GM18499 (cell line): Measurements from ENCODE around the gene BST1.

ENCODE experiments used
- ATAC-seq: cut with Tn5 transposase; IDR thresholded peaks from one replicate; pipeline ENCODE4 v1.9.1; 2021; ENCODE audit warnings: moderate number of reproducible peaks; ENCODE audit not compliant: insufficient read depth, unreplicated experiment

Gene BST1

GRCh38 chr4:15675356-15675755 is 27.5 kb upstream of the BST1 start:
- ATAC-seq, result no peak

- no peak for ATAC-seq
Observed at GRCh38 chr4:15676039-15676438, 26.8 kb upstream of the BST1 start.

DNA sequence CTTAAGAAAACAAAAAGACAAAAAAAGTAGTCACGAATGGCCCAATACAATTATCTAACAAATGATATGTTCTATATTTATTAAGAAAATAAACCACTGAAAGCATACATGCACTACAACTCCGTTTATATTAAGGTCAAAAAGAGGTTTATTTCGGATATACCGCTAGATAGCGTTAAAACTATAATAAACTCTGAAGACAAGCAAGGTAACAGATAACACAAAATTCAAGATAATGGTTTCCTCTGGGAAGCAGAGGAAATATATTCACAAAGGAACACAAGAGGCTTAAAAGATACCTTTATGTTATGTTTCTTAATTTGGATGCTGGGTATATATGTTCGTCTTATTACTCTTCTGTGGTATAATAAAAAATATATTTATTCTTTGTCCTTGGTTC is 26.0 kb upstream of the BST1 start:
- ATAC-seq, result no peak

GRCh38 chr4:15677507-15677988 is 25.3 kb upstream of the BST1 start:
- ATAC-seq, result no peak

- ATAC-seq, result no peak
Observed at GRCh38 chr4:15681067-15681371, 21.8 kb upstream of the BST1 start.

GRCh38 chr4:15681372-15682241 is 21.3 kb upstream of the BST1 start, which contains the start of gene FAM200B:
TSS of gene FAM200B (plus strand) at chr4:15681827. CDS start at chr4:15686978, 5,151 bp downstream.
- peak; percentile 77 for ATAC-seq

GRCh38 chr4:15682242-15683142 is 20.4 kb upstream of the BST1 start:
- peak; percentile 7 for ATAC-seq

DNA sequence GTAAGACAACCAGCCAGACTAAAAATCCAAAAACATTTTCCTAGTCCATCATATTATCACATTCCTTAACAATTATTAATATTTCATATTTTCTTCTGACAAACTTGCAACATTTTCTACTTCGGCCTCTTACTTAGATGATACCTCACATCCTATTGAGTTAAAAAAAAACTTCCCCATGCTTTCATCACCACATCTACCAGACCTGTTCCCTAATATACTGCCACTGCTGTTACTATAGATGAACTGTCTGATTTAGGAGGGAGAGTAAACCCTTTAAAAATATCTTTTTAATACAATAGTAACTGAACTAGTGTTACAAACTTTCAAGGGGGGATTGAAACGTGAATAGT is 19.7 kb upstream of the BST1 start:
- no peak for ATAC-seq

DNA sequence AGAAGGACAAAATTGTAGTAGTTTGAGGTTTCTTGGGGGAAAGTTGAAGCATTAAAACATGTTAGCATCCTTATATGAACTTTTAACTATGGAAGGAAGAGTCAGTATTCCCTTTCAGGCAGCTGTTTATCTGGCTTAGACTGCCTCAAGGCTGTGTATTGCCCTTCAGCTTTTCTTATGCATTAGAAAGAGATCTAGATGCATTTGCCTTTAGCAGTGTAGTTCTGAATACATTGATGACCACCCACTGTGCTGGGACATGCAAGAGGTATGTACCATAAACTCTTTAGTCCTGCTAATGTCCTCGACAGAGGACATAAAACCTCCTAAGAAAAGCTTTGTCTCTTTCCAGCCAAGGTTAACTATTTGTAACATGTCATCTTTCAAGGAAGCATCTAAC is 18.4 kb upstream of the BST1 start:
- no peak for ATAC-seq

- ATAC-seq, result no peak
Observed at GRCh38 chr4:15688051-15688450, 14.8 kb upstream of the BST1 start.

GRCh38 chr4:15689540-15689939 is 13.3 kb upstream of the BST1 start:
- no peak for ATAC-seq

GRCh38 chr4:15690020-15690809 is 12.7 kb upstream of the BST1 start:
- no peak for ATAC-seq

DNA sequence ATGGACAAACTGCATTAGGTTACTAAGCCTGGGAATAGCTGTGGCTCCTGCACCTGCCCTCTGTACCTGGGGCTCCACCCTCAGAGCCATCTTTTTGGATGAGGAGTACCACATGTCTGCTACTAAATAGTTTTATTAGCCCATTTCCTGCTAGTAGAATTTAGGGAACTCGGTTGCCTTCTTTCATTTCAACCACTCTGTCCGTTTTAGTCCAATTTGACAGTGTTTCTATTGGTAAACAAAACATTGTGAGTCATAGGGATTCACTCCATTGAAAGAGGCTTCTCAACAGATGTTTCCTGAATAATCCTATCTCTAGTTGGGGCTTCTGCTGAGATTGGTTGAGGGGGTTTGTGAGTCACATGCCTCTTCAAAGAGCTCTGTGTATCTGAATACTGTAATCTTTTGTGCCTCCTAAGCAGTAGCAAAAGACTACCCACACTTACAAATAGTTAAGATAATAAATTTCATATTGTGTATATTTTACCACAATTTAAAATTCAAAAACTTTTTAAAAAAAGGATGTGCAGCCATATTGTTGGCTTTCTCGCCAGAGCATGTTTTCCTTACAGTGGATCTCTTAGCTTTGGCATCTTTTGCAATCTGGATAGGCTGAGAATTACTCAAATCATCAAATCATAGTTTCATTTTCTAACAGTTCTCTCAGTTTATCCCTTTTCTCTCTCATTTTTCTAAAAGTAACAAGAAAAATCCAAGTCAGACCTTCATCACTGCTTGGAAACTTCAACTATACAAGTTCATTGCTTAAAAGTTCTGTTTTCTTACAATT is 11.3 kb upstream of the BST1 start:
- ATAC-seq, result no peak

- no peak for ATAC-seq
Observed at GRCh38 chr4:15692602-15693001, 10.3 kb upstream of the BST1 start.

- ATAC-seq, result no peak
Observed at GRCh38 chr4:15694431-15694830, 8.4 kb upstream of the BST1 start.

DNA sequence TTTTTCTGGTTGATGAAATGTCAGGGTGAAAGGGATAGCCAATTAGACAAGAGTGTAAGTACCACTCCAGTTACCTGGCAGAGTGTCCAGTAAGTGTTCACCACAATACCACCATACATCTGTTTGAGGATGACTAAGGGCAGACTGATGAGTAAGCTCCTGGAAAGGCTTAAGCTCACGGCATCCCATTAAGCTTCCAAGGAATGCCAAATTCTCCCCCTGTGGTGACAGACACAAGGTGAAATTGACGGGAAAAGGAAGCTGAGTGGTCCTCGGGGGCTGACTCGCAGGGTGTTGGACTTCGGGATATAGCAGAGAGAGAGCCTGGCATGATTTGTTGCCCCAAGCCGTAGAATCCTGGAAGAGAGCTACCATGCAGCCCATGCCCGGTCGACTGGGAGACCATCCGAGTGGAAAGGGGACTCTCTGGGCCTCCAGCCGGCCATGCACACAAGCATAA is 7.6 kb upstream of the BST1 start:
- ATAC-seq, result no peak

GRCh38 chr4:15695729-15696128 is 7.1 kb upstream of the BST1 start:
- ATAC-seq, result no peak

DNA sequence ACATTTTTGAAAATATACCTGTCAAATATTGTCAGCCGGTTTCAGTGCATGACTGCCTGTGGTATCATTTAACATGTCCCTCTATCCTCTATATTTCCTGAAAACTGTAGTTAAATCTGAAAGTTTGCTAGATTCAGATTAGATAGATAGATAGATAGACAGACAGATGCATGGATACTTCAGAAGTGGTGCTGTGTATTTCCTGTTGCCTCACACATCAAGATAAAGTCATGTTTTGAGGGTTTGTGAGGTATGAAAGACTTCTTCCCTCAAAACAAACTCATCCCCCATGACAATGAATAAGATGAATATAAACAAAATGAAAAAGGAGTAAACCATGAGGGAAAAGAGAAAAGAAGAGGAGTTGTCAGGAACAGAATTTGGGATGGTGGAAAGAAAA is 6.0 kb upstream of the BST1 start:
- ATAC-seq, result no peak

- ATAC-seq, result no peak
Observed at GRCh38 chr4:15703439-15703838, 574 bp downstream of the BST1 start.

DNA sequence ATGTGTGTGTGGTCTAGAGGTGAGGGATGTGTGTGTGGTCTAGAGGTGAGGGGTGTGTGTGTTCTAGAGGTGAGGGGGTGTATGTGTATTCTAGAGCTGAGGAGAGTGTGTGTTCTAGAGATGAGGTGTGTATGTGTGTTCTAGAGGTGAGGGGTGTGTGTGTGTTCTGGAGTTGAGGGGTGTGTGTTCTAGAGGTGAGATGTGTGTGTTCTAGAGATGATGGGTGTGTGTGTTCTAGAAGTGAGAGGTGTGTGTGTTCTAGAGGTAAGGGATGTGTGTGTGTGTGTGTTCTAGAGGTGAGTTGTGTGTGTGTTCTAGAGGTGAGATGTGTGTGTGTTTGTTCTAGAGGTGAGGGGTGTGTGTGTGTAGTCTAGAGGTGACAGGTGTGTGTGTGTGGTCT is 1.3 kb downstream of the BST1 start:
- ATAC-seq, result no peak
